ENCODE measurements around the gene RFPL4AL1. TPM values are rescaled to one million over a fixed set of nuclear protein-coding genes. Genes with fewer than 3 reads are reported as not detected.

RFPL4AL1 gene
- total and polyA plus RNA-seq, 7 donors: not detected

DNA sequence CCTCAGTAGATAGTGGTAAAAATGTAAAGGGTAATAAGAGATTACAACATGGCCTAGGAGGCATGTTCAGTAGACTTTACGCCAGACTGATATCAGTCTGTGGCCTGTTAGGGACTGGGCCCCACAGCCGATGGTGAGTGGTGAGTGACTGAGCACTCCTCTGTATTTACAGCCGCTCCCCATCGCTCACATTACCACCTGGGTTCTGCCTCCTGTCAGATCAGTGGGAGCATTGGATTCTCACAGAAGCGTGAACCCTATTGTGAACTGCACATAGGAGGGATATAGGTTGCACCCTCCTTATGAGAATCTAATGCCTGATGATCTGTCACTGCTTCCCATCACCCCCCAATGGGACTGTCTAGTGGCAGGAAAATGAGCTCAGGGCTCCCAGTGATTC lies 45.0 kb downstream of the RFPL4AL1 start:
- H3K36me3 ChIP-seq (ENCODE audit: insufficient read depth in 1 of 2, low read depth in 1 of 2): no peaks in the 10 kb centered on the region
- TF ChIP-seq, protein P1, sequence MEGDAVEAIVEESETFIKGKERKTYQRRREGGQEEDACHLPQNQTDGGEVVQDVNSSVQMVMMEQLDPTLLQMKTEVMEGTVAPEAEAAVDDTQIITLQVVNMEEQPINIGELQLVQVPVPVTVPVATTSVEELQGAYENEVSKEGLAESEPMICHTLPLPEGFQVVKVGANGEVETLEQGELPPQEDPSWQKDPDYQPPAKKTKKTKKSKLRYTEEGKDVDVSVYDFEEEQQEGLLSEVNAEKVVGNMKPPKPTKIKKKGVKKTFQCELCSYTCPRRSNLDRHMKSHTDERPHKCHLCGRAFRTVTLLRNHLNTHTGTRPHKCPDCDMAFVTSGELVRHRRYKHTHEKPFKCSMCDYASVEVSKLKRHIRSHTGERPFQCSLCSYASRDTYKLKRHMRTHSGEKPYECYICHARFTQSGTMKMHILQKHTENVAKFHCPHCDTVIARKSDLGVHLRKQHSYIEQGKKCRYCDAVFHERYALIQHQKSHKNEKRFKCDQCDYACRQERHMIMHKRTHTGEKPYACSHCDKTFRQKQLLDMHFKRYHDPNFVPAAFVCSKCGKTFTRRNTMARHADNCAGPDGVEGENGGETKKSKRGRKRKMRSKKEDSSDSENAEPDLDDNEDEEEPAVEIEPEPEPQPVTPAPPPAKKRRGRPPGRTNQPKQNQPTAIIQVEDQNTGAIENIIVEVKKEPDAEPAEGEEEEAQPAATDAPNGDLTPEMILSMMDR (IDR thresholded peaks at IDR 0.05): no peak
- H3K27ac ChIP-seq: no peak overlapping the region
- no peaks in the 10 kb centered on the region for H3K9me3 ChIP-seq
- intact Hi-C loops (cut with DNase I): no loop called here
- H3K4me3 ChIP-seq: no peak overlapping the region
- no peak for DNase-seq
- ATAC-seq: no peak
- 87 to 96% (median 92%) methylated on average over 5 of the region's 5 CpGs for WGBS, 3 donors
- no peaks in the 10 kb centered on the region for H3K4me1 ChIP-seq
- no peaks in the 10 kb centered on the region for H3K27me3 ChIP-seq (ENCODE audit: insufficient read depth in 3 of 3, low read length in 2 of 3)

DNA sequence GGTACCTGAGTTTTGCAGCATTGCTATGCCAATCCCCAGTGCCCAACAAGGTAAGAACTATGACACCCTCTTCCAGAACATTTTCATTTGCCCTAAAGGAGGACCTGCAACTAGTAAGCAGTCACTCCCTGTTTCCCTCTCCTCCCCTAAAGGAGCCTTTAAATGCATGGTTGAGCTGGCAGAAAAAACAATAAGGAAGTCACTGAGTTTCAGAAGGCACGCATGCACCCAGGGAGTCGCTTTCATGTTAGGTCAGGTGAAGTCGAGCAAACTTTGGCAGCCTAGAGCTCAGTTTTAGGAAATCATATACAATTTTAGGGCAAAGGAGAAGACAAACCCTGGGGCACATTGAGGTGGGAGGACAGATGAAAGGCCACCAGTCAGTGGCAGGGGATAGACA lies 51.1 kb downstream of the RFPL4AL1 start:
- Histone ChIP-seq H3K27ac (no peak overlapping the region), H3K36me3 (ENCODE audit: insufficient read depth in 1 of 2, low read depth in 1 of 2) (no peaks in the 10 kb centered on the region), H3K9me3 (no peaks in the 10 kb centered on the region), H3K4me1 (no peaks in the 10 kb centered on the region), H3K27me3 (ENCODE audit: insufficient read depth in 3 of 3, low read length in 2 of 3) (no peaks in the 10 kb centered on the region), H3K4me3 (no peak overlapping the region)
- TF ChIP-seq, protein P1 (IDR thresholded peaks at IDR 0.05): no peak
- intact Hi-C loops (cut with DNase I): no loop called here
- DNase-seq (no peak), ATAC-seq (no peak)
- WGBS, 3 donors: 74 to 81% (median 78%) methylated on average over 3 of the region's 3 CpGs

Other genes with a start within 250 kb of the RFPL4AL1 start
- gene SBK2, start 232.0 kb upstream of the RFPL4AL1 start, total RNA-seq: 10 to 100 TPM in 1 of 4 donors, 1 to 10 TPM in 2, under 1 TPM in 1; 0.59 to 13.4 (median 3.7) TPM
- gene SBK2, start 232.0 kb upstream of the RFPL4AL1 start, polyA plus RNA-seq: 1 to 10 TPM in 1 of 3 donors, under 1 TPM in 2; 0.14 to 1.1 (median 0.91) TPM
- 10 to 100 TPM in 2 of 4 donors, 1 to 10 TPM in 1, under 1 TPM in 1; 0.79 to 30.8 (median 7.6) TPM for gene SBK3, start 223.6 kb upstream of the RFPL4AL1 start, total RNA-seq
- gene SBK3, start 223.6 kb upstream of the RFPL4AL1 start, polyA plus RNA-seq: 10 to 100 TPM in 1 of 3 donors, 1 to 10 TPM in 2; 5.4 to 10.6 (median 7.9) TPM
- 10 to 100 TPM; 21.8 to 81.6 (median 29.5) TPM for gene ZNF579, start 188.3 kb upstream of the RFPL4AL1 start, total RNA-seq
- gene ZNF579, start 188.3 kb upstream of the RFPL4AL1 start, polyA plus RNA-seq: 10 to 100 TPM in 2 of 3 donors, 1 to 10 TPM in 1; 4.2 to 22.9 (median 14.2) TPM
- gene FIZ1, start 169.6 kb upstream of the RFPL4AL1 start, total RNA-seq: 10 to 100 TPM in 3 of 4 donors, 1 to 10 TPM in 1; 9.9 to 23.7 (median 13.2) TPM
- 10 to 100 TPM; 10.8 to 12.1 (median 11.5) TPM for gene FIZ1, start 169.6 kb upstream of the RFPL4AL1 start, polyA plus RNA-seq
- gene ZNF524, start 168.8 kb upstream of the RFPL4AL1 start, total RNA-seq: 10 to 100 TPM; 21.4 to 32.0 (median 24.5) TPM
- gene ZNF524, start 168.8 kb upstream of the RFPL4AL1 start, polyA plus RNA-seq: 10 to 100 TPM; 38.6 to 52.5 (median 41.4) TPM
- 10 to 100 TPM; 17.1 to 40.4 (median 25.0) TPM for gene ZNF865, start 163.5 kb upstream of the RFPL4AL1 start, total RNA-seq
- gene ZNF865, start 163.5 kb upstream of the RFPL4AL1 start, polyA plus RNA-seq: 10 to 100 TPM; 11.1 to 20.3 (median 19.3) TPM
- 10 to 100 TPM in 3 of 4 donors, 1 to 10 TPM in 1; 9.0 to 22.2 (median 11.4) TPM for gene ZNF784, start 144.6 kb upstream of the RFPL4AL1 start, total RNA-seq
- gene ZNF784, start 144.6 kb upstream of the RFPL4AL1 start, polyA plus RNA-seq: 10 to 100 TPM in 1 of 3 donors, 1 to 10 TPM in 2; 4.9 to 14.9 (median 7.3) TPM
- 10 to 100 TPM; 10.3 to 21.1 (median 13.7) TPM for gene ZNF580, start 128.1 kb upstream of the RFPL4AL1 start, total RNA-seq
- gene ZNF580, start 128.1 kb upstream of the RFPL4AL1 start, polyA plus RNA-seq: 10 to 100 TPM in 1 of 3 donors, 1 to 10 TPM in 2; 5.9 to 13.5 (median 9.2) TPM
- gene ZNF581, start 125.5 kb upstream of the RFPL4AL1 start, total RNA-seq: 10 to 100 TPM; 10.2 to 14.5 (median 10.6) TPM
- gene ZNF581, start 125.5 kb upstream of the RFPL4AL1 start, polyA plus RNA-seq: 10 to 100 TPM; 14.6 to 18.6 (median 17.5) TPM
- gene CCDC106, start 120.9 kb upstream of the RFPL4AL1 start, total RNA-seq: 10 to 100 TPM in 2 of 4 donors, 1 to 10 TPM in 2; 8.0 to 12.0 (median 10.4) TPM
- 10 to 100 TPM in 2 of 3 donors, 1 to 10 TPM in 1; 4.4 to 11.8 (median 10.0) TPM for gene CCDC106, start 120.9 kb upstream of the RFPL4AL1 start, polyA plus RNA-seq
- 10 to 100 TPM; 58.8 to 85.2 (median 78.2) TPM for gene U2AF2, start 114.1 kb upstream of the RFPL4AL1 start, total RNA-seq
- 100 to 1,000 TPM in 1 of 3 donors, 10 to 100 TPM in 2; 54.1 to 116 (median 55.1) TPM for gene U2AF2, start 114.1 kb upstream of the RFPL4AL1 start, polyA plus RNA-seq
- gene EPN1, start 93.9 kb upstream of the RFPL4AL1 start, total RNA-seq: 100 to 1,000 TPM; 113 to 134 (median 125) TPM
- 100 to 1,000 TPM; 117 to 211 (median 145) TPM for gene EPN1, start 93.9 kb upstream of the RFPL4AL1 start, polyA plus RNA-seq
- gene NLRP9, start 30.7 kb upstream of the RFPL4AL1 start, total RNA-seq: not detected
- not detected for gene NLRP9, start 30.7 kb upstream of the RFPL4AL1 start, polyA plus RNA-seq
- gene RFPL4A, start 10.0 kb upstream of the RFPL4AL1 start, total RNA-seq: not detected
- gene RFPL4A, start 10.0 kb upstream of the RFPL4AL1 start, polyA plus RNA-seq: not detected
- gene NLRP11, start 62.9 kb downstream of the RFPL4AL1 start, total RNA-seq: not detected
- gene NLRP11, start 62.9 kb downstream of the RFPL4AL1 start, polyA plus RNA-seq: not detected
- not detected for gene NLRP4, start 67.4 kb downstream of the RFPL4AL1 start, total RNA-seq
- not detected for gene NLRP4, start 67.4 kb downstream of the RFPL4AL1 start, polyA plus RNA-seq
- gene NLRP13, start 163.2 kb downstream of the RFPL4AL1 start, total RNA-seq: not detected
- not detected for gene NLRP13, start 163.2 kb downstream of the RFPL4AL1 start, polyA plus RNA-seq
- not detected for gene NLRP8, start 178.7 kb downstream of the RFPL4AL1 start, total RNA-seq
- not detected for gene NLRP8, start 178.7 kb downstream of the RFPL4AL1 start, polyA plus RNA-seq
- not detected for gene NLRP5, start 217.7 kb downstream of the RFPL4AL1 start, total RNA-seq
- not detected for gene NLRP5, start 217.7 kb downstream of the RFPL4AL1 start, polyA plus RNA-seq